NCI-H2196 (cell line): Measurements from ENCODE around the gene RAB1B.
"Not testable (repeated sequence)": the region's sequence is repeated elsewhere in the genome, so short reads cannot be mapped to it uniquely, and the experiment has no call there.

Source experiments
- DNase-seq: peaks from one replicate; lab custom pipeline; 2025; ENCODE audit not compliant: unreplicated experiment; lab: John Stamatoyannopoulos, UW

Gene RAB1B

DNA sequence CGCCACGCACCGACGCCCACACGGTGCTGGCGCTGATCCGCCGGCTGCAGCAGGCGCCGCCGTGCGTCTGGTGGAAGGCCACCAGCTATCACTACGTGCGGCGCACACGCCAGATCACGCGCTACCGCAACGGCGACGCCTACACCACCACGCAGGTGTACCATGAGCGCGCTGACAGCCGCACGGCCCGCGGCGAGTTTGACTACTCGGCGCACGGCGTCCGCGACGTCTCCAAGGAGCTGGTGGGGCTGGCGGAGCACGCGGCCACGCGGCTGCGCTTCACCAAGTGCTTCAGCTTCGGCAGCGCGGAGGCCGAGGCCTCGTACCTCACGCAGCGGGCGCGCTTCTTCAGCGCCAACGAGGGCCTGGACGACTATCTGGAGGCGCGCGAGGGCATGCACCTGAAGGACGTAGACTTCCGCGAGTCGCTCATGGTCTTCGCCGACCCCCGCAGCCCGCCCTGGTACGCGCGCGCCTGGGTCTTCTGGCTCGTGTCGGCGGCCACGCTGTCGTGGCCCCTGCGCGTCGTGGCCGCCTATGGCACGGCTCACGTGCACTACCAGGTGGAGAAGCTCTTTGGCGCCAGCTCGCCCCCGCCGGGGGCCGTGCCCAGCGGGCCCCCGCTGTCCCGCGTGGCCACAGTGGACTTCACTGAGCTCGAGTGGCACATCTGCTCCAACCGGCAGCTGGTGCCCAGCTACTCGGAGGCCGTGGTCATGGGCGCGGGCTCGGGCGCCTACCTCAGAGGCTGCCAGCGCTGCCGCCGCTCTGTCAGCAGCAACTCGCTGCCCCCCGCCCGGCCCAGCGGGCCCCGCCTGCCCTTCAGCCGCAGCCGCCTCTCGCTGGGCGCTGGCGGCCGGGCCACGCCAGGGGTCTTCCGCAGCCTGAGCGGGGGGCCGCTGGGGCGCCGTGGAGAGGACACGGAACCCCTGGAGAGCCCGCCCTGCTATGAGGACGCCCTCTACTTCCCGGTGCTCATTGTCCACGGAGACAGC lies 26.5 kb downstream of the RAB1B start:
- DNase-seq: no peak

DNA sequence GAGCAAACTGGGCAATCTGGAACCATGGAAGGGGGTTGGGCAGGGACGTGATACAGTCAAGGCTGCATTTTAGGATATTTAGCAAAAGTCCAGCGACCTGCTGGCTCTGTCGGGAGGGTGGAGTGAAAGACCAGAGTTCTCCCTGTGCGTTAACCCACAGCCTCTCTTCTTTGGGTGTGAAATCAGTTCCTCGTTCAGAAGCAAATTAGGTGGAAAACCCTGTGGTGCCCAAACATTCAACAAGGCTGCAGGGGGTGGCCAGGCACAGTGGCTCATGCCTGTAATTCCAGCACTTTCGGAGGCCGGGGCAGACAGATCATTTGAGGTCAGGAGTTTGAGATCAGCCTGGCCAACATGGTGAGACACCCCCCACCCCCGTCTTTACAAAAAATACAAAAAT lies 29.2 kb downstream of the RAB1B start:
- no peak for DNase-seq

DNA sequence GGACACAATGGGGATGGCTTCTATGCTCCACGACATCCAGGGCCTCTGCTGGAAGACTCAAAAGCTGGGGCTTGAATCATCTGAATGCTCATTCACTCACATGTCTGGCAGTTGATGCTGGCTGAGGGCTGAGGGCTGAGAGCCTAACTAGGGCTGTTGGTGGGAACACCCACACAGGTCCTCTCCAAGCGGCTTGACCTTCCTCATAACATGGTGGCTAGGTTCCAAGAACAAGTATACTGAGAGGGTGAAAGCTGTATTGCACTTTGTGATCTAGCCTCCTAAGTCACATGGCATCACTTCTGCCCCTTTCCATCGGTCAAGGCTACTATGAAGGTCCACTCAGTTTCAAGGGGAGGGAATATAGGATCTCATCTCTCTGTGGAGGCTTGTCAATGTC lies 30.7 kb downstream of the RAB1B start:
- no peak for DNase-seq

DNA sequence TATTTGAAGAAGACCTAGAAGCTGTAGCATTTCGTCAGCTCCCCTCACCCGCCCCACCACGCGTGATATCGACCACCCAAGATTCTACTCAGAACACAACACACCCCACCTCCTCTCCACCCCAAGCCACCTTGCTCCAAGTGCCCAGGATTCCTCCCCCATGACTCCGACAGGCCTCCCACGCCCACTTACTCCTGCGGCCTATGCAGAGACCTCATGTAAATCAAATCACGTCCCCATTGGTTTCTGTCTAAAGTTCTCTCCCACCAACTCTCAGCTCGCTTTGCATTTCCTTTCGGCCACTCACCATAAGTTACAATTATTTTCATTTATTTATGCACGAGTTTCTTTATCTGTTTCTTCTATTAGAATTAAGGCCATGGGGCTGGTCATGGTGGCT lies 34.2 kb downstream of the RAB1B start:
- DNase-seq: no peak

DNA sequence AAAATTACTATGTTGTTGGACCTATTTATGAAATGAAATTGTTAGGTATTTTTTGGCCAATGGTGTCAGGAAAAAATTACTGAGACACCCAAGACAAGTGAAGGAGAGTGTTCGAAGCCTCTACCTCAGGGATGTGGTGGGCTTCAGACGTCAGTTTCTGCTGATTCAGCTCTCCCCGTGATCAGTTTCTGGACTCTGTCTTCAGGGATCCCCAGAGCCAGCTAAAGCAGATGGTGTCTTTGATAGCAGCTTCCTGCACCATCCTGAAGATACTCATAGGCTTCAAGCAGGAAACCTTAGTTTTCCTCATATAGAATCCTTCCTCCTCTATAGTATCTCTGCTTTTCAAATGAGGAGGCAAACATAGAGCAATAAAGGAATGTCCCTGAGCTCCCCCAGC lies 41.0 kb downstream of the RAB1B start:
- no peak for DNase-seq

DNA sequence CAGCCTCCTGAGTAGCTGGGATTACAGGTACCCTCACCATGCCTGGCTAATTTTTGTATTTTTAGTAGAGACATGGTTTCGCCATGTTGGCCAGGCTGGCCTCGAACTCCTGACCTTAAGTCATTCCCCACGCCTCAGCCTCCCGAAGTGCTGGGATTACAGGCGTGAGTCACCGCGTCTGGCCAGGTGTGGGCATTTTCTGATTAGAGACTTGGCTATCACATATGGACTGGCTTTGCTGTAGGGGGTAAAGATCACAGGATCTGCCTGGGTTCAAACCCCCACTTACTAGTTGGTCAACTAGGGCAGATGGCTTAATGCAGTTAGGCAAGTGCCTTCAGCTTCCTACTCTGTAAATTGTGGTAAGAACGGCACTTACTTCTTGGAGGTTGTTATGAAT lies 41.9 kb downstream of the RAB1B start:
- DNase-seq: no peak

DNA sequence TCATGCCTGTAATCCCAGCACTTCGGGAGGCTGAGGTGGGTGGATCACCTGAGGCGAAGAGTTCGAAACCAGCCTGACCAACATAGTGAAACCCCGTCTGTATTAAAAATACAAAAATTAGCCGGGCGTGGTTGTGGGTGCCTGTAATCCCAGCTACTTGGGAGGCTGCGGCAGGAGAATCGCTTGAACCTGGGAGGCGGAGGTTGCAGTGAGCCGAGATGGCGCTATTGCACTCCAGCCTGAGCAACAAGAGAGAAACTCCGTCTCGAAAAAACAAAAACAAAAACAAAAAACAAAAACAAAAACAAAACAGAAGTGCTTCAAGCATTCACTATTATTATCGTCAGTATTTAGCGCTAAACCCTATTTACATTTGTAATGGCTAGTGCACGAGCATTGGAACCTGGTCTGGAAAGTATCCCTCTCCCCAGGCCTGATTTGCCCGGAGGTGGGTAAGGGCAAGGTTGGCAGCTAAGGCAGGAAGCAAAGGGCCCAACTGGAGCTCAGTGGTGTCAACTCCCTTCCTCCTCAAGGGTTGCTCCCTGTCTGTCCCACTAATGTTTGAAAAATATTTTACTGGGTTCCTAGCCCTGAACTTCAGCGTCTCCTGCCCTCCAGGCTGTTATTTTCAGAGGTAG lies 42.5 kb downstream of the RAB1B start:
- DNase-seq: not testable (repeated sequence)

DNA sequence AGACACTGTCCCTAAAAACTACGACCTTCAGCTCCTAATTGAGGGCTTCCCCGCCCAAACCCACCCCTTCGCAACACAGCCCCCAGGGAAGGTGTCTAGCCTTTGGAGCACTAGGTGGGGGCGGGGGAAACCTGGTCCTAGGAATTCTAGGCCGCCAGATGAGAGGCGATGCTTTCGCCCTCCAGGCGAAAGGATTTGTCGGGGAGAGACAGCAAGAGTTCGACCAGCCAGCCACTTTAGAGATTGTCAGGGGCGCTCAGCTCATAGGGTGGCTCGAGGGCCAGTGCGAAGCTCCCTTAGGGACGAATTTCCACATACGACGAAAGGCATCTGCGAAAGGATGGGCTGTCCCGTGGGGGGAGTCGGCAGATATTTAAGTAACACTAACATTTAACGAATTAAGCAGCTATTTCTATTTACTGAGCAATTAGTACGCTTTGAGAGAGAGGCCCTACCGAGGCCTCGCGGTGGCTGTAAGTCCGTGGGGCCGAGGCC lies 43.1 kb downstream of the RAB1B start:
- DNase-seq: no peak

DNA sequence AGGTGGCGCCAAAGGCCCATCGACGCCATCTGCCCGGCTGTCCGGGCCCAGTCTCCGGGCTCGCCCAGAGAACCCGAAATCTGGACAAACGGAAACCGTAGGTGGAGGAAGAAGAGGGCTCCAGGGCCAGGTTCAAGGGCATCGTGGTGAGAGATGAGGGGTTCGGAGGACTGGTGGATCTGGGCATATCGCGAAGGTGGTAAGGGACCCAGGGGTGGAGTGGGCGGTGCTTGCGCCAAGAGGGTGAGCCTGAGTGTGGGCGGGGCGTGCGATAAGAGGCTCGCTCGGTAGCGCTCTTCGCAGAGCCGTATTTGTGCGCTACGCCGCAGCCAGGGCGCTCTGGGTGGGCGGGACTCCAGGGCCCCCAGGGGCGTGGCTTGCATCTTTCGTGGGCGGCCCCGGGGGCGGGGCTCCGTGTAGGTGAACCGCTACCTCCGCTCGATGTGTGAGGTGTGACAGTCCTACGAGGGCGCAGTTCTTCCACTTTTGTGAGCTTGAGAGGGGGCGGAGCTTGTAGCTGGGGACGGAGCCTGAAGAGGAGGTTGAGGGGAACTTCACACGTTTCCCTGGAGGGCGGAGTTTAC lies 43.6 kb downstream of the RAB1B start:
- DNase-seq: peak; percentile 97

DNA sequence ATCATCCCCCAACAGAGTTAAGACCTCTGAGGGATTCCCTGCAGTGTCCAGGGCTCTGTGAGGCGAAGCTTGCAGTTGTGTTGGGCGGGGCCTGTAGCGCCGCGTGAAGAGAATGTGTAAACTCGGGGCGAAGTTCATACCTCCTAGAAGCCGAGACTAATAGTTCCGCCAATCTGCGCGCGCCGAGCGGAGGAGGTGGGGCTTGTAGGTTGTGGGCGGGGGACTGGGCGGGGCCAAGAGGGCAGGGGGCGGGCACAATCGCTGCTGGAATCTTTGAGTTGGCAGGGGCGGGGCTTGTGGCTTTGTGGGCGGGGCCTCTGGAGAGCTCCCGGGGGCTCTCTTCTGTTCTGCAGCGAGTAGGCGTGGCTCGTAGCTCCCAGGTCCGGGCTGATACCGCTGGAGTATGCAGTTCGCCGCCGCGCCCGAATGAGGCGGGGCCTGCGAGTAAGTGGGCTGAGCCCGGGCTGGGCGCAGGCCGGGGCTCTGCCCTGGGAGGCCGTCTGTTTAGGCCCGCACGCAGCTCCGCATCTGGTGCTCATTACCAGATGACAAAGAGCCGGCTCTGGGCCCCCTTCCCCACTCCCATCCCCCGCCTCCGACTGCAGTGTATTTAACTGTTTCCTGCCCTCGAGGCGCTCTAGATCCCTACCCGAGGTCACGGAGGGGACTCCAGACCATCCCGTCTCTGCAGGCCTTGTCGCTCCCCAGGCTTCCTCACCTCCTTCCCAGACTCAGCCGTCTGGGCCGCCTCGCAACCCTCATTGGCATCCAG lies 44.3 kb downstream of the RAB1B start:
- peak; percentile 97 for DNase-seq

DNA sequence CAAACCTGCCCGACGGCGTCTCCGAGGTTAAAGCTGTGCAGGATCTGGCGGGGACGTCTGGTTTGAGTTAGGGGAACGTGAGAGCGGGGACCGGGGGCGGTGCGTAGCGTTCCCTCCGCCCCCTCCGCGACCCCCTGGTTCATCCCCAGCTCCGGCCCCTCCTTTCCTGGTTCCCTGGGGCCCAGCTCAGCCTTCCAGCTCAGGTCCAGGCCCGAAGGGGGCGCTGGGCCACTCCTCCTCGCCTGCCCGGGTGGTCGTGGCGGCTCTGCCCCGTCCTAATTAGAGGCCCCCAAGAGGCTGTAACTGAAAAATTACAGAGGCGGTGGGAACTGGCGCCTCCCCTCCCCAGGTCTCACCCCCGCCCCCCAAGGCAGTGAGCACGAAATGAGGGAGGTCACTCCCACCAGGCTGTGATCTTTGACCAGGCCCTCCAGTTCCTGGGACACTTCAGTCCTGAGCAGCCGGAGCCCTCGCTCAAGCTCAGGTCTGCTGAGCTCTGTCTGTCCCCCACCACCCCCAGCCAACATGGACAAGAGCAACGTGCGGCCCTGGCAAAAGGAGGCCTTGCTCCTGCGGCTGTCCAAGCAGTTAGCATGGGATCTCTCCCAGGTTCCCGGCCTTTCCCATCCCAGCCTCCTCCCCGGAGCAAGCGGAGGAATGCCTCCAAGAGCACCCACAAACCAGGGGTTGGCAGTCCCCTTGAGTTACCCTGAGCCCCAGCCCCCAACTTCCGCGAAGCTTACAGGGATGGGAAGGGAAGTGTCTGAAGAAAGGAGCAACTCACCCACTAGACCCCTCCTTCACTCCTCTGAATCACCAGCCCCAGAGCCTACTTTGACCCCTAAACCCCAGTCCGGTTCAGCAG lies 45.1 kb downstream of the RAB1B start:
- DNase-seq: no peak

DNA sequence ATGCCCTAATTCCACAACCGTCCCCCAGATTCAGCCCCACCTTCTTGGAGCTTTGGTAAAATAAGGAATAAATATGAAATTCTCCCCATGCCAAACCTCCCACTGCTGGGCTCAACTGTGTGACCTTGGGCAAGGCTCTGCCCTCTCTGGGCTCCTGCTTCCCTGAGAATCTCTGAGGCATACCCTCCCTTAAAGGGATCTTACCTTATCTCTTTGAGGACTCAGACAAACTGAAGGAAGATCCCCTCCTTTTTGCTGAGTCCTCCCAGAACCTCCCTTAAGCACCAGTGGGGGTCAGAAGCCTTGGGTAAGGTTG lies 45.7 kb downstream of the RAB1B start:
- DNase-seq: no peak

DNA sequence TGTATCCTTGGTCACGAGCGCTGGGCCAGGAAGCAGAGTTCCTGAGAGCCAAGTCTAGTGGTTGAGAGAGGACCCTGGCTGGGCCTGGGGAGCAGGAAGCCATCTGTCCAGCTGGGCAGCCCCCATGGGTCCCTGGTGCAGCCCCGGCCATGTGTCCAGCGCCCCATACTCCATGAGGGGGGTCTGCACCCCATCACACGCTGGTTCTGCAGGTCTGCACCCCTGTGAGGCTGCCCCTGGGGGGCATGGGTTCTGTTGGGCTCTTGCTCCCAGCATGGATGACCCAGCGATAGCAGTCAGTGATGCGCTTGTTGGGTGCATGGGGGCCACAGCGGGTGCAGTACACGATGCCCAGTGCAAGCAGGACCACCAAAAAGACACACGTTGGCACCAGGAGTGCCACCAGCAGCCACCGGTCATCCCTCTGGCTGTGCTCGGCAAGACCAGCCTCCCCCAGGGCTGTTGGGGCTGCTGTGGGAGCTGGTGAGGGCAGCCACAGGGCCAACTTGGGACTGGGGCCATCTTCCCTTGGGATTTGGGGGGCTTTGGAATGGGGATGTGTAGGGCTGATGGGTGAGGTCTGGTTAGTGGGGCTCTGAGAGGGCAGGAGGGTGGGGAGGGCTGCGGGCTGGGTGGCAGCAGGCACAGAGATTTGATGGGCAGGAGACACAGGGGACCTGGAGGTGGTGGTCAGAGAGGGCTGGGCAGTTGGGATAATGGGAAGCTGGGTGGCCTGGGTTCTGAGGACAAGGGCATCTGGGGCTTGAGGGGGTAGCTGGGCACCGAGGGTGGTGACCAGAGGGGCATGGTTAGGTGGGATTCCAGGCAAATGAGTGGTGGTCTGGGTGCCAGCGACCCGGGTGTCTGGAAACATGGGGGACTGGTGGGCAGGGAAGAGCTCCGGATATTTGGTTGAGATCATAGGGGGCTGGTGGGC lies 46.4 kb downstream of the RAB1B start:
- no peak for DNase-seq

DNA sequence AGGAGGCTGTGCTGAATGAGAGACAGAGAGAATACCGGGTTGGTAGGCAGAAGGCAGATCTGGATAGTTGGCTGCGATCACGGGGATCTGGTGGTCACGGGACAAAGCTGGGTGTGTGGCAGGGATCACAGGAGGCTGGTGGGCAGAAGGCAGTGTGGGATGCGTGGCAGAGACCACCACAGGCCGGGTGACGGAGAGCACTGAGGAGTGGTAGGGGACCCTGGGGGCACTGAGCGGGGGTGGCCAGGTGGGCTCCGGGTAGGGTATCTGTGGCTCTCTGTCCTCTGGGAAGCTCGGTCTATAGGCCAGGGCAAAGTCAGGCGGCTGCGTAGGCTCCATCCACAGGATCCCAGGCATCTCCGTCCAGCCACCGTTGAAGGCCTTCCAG lies 47.1 kb downstream of the RAB1B start:
- no peak for DNase-seq

DNA sequence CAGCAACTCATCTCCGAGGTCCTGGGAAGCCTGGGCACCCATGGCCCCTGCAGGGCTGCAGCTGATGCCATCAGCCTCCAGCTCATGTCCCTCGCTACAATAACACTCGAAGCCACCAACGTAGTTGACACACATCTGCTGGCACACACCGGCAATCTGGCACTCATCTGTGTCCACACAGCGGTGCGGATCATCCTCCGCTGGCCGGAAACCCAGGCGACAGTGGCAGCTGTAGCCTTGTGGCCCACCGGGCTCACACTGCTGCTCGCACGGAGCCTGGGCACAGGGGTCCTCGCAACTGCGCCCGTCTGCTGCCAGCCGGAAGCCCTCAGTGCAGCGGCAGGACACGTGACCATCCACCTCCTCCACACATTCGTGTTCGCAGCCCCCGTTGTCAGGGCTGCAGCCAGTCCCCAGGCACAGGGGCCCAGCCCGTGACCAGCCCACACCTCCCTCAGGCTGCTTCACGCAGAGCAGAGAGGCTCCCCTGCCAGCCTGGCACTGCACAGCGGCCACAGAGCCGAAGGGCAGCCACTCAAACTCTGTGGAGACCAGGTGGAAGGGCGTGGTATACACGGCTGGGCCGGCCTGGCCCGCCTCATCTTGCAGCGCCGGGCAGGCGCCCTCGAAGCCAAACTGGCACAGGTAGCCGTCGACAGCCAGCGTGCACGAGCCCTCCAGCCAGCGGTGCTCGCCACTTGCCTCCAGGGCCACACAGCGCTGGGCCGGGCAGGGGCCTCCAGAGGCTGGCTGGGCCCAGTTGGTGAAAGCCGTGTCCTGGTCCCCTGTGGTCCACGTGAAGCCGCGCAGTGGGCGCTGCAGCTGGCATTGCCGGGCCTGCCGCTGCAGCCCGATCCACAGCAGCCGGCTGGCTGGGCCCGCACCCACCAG lies 47.7 kb downstream of the RAB1B start:
- DNase-seq: no peak

DNA sequence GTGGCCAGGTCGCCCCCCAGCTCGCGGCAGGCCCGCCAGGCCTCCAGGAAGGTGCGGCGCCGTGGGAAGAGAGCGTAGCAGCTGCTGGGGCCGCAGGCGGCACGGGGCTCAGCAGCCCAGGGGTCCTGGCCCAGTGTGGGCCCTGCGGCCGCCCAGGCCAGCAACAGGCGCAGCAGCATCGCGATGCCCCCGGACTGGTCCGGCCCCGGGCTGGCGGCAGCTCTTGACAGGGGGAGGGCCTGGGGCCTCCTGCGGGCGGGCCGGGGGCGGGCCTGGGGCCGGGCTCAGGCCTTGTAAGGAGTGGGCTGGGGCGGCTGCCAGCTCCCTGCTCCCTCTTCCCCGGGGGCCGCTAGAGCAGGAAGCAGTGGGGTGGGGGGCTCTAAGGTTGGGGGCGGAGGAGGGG lies 48.4 kb downstream of the RAB1B start, which contains the start of gene CD248:
TSS of gene CD248 (minus strand) at position 196 of the 403 bp plus-strand sequence. CDS start at position 179, 17 bp downstream.
- DNase-seq: no peak

DNA sequence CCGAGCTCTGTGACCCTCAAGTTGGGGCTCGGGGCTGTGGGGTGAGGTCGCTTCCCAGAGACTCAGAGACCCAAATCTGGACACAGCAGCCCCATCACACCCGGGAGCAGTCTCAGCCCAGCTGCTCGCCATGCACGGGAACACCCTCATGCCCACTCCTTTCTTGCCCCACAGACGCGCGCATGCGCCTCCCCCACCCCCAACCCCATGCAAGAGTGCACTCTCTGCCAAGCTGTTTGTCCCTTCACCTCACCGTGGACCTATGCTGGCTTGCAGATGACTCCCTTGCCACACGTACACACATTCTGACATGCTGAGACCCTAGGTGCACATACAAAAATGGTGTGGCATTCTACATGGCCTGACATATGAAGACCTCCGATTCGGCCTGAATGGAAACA lies 48.9 kb downstream of the RAB1B start:
- no peak for DNase-seq
